KMS-11 (cell line): ENCODE measurements around the gene SUN1.

Source experiments
- H2AFZ ChIP-seq: fragments of 200-600 bp; sonication (generic); 2 replicates; pipeline ENCODE4 v1.6.1; 2016; ENCODE audit warnings: antibody characterized with exemption, mixed run types, low read depth
- H3K27ac ChIP-seq: fragments of 200-600 bp; sonication (generic); 2 replicates; pipeline ENCODE4 v1.6.1; 2016; ENCODE audit warnings: mild to moderate bottlenecking, mixed run types
- H3K27me3 ChIP-seq: fragments of 200-600 bp; sonication (generic); 2 replicates; pipeline ENCODE4 v1.6.1; 2017; ENCODE audit warnings: mild to moderate bottlenecking, low read depth, mixed run types, moderate library complexity; ENCODE audit not compliant: insufficient read depth
- H3K36me3 ChIP-seq: fragments of 200-600 bp; sonication (generic); 2 replicates; pipeline ENCODE4 v1.6.1; 2017; ENCODE audit warnings: mild to moderate bottlenecking, mixed run types; ENCODE audit not compliant: insufficient read depth
- H3K4me1 ChIP-seq: fragments of 200-600 bp; sonication (generic); 2 replicates; pipeline ENCODE4 v1.6.1; 2016; ENCODE audit warnings: mild to moderate bottlenecking, low read depth, mixed run types; ENCODE audit not compliant: poor library complexity, severe bottlenecking
- H3K4me2 ChIP-seq: fragments of 200-600 bp; sonication (generic); 2 replicates; pipeline ENCODE4 v1.7.0; 2016; ENCODE audit warnings: mild to moderate bottlenecking, mixed run types
- H3K4me3 ChIP-seq: fragments of 200-600 bp; sonication (generic); IDR thresholded peaks from 2 replicates; pipeline ENCODE4 v1.6.1; 2017; ENCODE audit warnings: low read depth, low read length, mixed read lengths; ENCODE audit not compliant: insufficient read depth
- H3K79me2 ChIP-seq: fragments of 200-600 bp; sonication (generic); 2 replicates; pipeline ENCODE4 v1.6.1; 2016; ENCODE audit warnings: low read depth, mixed run types; ENCODE audit not compliant: insufficient read depth
- H3K9ac ChIP-seq: fragments of 200-600 bp; sonication (generic); 2 replicates; pipeline ENCODE4 v1.6.1; 2016; ENCODE audit warnings: mild to moderate bottlenecking, mixed run types
- H4K20me1 ChIP-seq: fragments of 200-600 bp; sonication (generic); 2 replicates; pipeline ENCODE4 v1.6.1; 2016; ENCODE audit warnings: mild to moderate bottlenecking, mixed run types; ENCODE audit not compliant: insufficient read depth
- TF ChIP-seq, protein P1 (sequence below): fragments of 200-600 bp; sonication (generic); conservative IDR thresholded peaks from 2 replicates; pipeline ENCODE4 v1.6.1; 2017; ENCODE audit warnings: low read depth, mild to moderate bottlenecking, antibody characterized with exemption, low read length, moderate library complexity, mixed read lengths

The SUN1 gene

DNA sequence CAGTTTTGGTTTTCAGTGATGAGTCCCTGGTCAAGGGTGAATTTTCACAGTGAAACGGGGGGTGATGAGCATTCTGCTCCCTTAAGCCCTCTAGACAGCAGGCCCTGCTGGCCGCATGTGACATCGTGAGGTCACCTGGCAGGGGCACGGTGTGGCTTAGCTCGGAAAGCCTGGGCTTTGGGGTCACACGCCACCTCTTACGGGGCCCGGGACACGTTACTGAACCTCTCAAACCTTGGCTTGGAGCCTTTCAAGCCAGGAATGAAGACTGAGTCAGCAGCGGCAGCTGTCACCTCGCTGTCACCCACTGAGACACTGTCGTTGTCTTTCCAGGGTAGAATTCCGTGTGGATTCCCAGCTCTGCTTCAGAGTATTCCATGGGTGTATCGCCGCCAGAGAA, 48.2 kb downstream of the SUN1 start:
- Histone ChIP-seq H3K4me3 (no peak overlapping the region), H3K36me3 (no peaks in the 10 kb centered on the region), H3K27ac (no peak overlapping the region), H2AFZ (no peak overlapping the region), H3K4me1 (peaks cover 8% of the 10 kb centered on the region), H3K79me2 (peaks cover 75% of the 10 kb centered on the region), H3K27me3 (no peaks in the 10 kb centered on the region), H4K20me1 (no peaks in the 10 kb centered on the region), H3K9ac (no peak overlapping the region), H3K4me2 (no peak overlapping the region)
- TF ChIP-seq, protein P1, sequence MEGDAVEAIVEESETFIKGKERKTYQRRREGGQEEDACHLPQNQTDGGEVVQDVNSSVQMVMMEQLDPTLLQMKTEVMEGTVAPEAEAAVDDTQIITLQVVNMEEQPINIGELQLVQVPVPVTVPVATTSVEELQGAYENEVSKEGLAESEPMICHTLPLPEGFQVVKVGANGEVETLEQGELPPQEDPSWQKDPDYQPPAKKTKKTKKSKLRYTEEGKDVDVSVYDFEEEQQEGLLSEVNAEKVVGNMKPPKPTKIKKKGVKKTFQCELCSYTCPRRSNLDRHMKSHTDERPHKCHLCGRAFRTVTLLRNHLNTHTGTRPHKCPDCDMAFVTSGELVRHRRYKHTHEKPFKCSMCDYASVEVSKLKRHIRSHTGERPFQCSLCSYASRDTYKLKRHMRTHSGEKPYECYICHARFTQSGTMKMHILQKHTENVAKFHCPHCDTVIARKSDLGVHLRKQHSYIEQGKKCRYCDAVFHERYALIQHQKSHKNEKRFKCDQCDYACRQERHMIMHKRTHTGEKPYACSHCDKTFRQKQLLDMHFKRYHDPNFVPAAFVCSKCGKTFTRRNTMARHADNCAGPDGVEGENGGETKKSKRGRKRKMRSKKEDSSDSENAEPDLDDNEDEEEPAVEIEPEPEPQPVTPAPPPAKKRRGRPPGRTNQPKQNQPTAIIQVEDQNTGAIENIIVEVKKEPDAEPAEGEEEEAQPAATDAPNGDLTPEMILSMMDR = no peak

DNA sequence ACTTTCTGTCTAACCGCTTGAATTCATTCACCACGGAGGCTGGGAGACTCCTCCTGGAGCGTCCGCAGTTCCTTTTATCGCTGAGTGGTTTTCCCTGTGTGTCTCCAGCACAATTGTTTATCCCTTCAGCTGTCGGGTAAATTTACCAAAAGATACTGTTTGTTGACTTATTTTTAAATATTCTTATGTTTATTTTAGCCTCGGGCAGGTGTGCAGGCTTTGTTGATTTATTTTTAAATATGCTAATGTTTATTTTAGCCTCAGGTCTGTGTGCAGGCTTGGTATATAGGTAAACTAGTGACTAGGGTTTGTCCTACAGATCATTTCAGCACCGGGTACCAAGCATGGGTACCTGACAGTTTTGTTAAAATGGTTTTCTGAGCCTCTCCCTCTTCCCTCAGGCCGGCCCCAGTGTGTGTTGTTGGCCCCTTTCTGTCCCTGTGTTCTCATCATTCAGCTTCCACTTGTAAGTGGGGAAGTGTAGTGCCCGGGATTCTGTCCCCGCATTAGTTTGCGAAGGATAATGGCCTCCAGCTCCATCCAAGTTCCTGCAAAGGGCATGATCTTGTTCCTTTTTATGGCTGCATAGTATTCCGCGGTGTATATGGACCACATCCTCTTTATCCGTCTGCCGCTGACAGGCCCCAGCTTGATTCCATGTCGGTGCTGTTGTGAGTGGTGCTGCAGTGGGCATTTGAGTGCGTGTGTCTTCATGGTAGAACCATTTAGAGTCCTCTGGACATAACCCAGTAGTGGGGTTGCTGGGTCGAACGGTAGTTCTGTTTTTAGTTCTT, 49.4 kb downstream of the SUN1 start:
- H3K27ac ChIP-seq = no peak overlapping the region
- peaks cover 4% of the 10 kb centered on the region for H3K4me1 ChIP-seq
- no peaks in the 10 kb centered on the region for H3K36me3 ChIP-seq
- H2AFZ ChIP-seq = no peak overlapping the region
- H3K27me3 ChIP-seq = no peaks in the 10 kb centered on the region
- no peaks in the 10 kb centered on the region for H4K20me1 ChIP-seq
- TF ChIP-seq, protein P1 = no peak
- no peak overlapping the region for H3K4me2 ChIP-seq
- peaks cover 82% of the 10 kb centered on the region for H3K79me2 ChIP-seq
- no peak overlapping the region for H3K9ac ChIP-seq
- H3K4me3 ChIP-seq = no peak overlapping the region

DNA sequence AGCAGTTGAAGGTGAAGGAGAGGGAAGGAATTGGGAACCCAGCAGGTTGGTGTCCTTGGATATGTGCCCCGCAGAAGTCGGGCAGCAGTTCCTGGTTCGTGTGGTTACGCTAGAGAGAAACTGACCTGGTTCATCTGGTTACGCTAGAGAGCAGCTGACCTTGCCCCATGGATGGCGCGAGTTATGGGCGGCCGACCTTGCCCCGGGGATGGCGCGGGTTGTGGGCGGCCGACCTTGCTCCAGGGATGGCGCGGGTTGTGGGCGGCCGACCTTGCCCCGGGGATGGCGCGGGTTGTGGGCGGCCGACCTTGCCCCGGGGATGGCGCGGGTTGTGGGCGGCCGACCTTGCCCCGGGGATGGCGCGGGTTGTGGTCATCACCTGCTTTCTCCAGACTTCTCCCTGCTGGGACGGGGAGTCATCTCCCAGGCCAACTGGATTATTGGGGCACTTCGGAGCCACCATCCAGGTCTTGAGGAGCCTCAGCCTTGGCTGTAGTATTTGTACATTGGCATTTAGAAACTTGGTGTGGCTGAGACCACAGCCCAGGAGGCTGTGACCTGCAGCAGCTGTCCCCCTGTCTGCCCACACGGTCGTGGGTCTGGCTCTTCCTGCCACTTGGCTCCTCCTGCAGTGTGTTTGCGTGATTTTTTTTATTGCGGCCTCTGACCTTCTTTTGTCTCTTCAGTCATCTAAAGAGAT, 50.2 kb downstream of the SUN1 start:
- Histone ChIP-seq H4K20me1 (no peaks in the 10 kb centered on the region), H3K9ac (no peak overlapping the region)
- TF ChIP-seq, protein P1 = no peak

DNA sequence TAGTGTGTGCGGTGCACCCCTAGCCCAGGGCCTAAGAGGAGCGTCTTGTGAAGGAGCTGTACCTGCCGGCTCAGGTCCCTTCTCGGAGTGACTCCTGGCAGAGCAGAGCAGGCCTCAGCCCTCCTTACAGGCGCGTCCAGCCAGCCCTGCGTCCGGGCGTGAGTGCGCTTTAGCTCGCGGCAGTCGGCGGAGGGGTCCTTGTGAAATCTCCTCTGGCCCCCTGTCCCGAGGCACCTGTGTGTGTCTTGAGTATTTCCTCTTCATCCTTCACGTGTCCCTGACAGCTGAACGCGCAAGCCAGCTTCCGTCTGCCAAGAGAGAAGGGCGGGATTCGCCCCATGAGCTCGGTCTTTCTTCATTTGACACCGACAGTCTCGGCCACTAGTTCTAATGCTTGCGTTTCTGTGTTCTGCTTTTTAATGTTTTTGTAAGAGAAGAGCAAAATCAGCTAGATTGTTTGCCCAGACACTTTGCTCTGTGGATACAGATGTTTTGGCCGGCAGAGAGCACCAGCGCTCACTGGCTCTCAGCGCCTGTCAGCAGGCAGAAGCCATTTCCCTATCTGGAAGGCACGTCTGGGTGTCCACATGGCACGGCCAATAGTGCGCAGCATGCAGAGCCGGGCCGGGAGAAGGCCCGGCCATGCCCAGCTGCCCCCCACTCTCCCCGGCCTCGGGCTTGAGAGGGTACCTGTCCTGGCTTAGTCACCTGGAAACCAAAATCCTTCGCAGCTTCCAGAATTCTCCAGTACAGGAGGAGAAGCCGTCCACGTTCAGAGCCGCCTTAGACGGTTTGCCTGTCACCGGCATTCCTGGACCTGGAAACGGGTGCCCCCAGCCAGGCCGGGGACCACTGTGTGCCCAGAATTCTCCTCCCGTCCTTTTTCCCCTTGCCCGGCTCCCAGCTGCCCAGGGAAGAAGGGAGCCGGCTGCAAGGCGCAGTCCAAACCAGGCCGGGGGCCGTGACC, 51.1 kb downstream of the SUN1 start:
- peaks cover 76% of the 10 kb centered on the region for H3K79me2 ChIP-seq
- no peak overlapping the region for H3K27ac ChIP-seq
- H3K4me3 ChIP-seq = no peak overlapping the region
- no peak overlapping the region for H3K4me2 ChIP-seq
- no peaks in the 10 kb centered on the region for H3K36me3 ChIP-seq
- H2AFZ ChIP-seq = no peak overlapping the region
- TF ChIP-seq, protein P1 = no peak
- peaks cover 1% of the 10 kb centered on the region for H3K4me1 ChIP-seq
- H4K20me1 ChIP-seq = no peaks in the 10 kb centered on the region
- H3K27me3 ChIP-seq = no peaks in the 10 kb centered on the region
- no peak overlapping the region for H3K9ac ChIP-seq

More for the DNA sequence above, 50.2 kb downstream of the SUN1 start:
- Histone ChIP-seq H3K27ac (no peak overlapping the region), H3K36me3 (no peaks in the 10 kb centered on the region), H3K4me2 (no peak overlapping the region), H3K4me1 (peaks cover 4% of the 10 kb centered on the region), H3K79me2 (peaks cover 82% of the 10 kb centered on the region), H3K4me3 (no peak overlapping the region), H3K27me3 (no peaks in the 10 kb centered on the region), H2AFZ (no peak overlapping the region)
